Measurements from ENCODE around the gene KRI1. TPM values are rescaled to one million over a fixed set of nuclear protein-coding genes. Genes with fewer than 3 reads are reported as not detected.
A peak's percentile ranks its signal among the peaks of the same experiment; 100 is the strongest.

The KRI1 gene
- total RNA-seq = 10 to 100 TPM; 13.6 to 21.1 (median 16.1) TPM
- 10 to 100 TPM in 2 of 3 donors, 1 to 10 TPM in 1; 7.2 to 28.9 (median 11.4) TPM for polyA plus RNA-seq

DNA sequence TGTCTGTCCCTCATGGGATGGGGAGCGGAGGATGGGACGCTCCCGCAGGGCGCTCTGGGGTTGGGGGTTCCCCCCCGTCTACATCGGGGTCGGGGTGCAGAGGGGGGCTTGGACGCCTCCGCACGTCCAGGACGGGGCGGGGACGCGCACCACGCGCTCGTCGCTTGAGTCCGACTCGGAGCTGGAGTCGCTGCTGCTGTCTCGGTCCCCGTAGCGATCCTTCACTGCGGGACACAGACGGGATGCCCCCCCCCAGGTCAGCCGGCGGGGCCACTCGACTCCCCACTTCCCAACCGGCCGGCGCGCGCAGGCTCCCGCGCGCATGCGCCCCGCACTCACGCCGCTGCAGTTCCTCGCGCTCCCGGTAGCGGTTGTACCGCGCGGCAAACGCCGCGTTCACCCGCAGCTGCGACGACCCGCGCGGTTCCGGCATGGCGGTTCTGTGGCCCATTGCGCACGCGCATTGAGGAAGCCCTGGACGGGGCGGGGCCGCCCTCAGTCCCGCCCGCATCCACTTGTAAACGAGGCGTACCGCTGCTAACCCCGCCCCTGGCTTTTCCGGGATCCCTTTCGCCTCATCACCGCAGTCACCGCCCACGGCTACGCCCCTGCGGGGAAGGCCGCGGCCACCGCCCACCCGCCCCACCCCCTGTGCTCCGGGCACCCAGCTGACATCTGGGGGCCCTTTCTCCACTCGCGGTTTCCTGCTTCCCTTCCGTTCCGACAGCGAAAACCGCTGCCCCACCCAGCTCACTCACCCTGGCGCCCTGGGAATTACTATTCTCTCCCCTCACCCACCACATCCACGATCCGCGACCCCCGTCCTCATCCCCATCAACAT, at the start of gene KRI1:
Gene KRI1, minus strand, starts transcription at position 444 of the 841 bp plus-strand sequence. Its CDS starts 11 bp downstream, at position 433.
- 1% methylated on average over 94 of the region's 94 CpGs for WGBS, 2 donors
- H3K36me3 ChIP-seq = peaks cover 0 to 11% (median 3%) of the 10 kb centered on the region in 4 donors

DNA sequence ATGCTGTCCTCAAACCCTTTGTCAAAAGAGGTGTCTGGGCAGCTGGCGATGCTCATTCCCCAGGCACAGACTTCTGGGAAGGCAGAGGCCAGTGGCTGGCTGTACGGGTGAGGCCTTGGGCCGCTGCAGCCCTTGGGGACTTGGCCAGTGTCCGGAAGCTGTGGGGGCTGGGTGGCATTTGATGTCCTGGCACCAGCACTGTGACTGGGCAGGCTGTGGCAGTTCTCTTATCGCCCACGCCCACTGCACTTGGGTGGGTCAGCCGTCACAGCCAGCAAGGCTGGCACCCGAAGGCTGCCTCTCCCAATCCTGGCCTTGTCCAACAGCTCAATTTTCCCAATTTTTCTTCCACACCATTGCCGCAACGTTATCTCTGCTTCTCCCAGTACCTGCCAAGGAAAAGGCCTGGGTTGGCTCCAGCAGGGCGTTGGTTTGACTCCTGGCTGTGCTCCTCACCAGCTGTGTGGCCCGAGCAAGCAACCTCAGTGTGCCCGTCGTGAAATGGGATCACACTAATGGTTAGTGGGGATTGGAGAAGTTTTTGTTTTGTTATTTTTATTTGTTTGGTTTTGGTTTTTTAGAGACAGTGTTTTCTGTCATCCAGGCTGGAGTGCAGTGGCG, 46.8 kb upstream of the KRI1 start:
- TF ChIP-seq EP300 (IDR thresholded peaks at IDR 0.05) (no peak), POLR2AphosphoS5 (IDR thresholded peaks at IDR 0.05) (peak in 1 of 4 donors; percentile 23), POLR2A (IDR thresholded peaks at IDR 0.05) (peak in 1 of 2 donors; percentile 12)
- TF ChIP-seq, protein P1, sequence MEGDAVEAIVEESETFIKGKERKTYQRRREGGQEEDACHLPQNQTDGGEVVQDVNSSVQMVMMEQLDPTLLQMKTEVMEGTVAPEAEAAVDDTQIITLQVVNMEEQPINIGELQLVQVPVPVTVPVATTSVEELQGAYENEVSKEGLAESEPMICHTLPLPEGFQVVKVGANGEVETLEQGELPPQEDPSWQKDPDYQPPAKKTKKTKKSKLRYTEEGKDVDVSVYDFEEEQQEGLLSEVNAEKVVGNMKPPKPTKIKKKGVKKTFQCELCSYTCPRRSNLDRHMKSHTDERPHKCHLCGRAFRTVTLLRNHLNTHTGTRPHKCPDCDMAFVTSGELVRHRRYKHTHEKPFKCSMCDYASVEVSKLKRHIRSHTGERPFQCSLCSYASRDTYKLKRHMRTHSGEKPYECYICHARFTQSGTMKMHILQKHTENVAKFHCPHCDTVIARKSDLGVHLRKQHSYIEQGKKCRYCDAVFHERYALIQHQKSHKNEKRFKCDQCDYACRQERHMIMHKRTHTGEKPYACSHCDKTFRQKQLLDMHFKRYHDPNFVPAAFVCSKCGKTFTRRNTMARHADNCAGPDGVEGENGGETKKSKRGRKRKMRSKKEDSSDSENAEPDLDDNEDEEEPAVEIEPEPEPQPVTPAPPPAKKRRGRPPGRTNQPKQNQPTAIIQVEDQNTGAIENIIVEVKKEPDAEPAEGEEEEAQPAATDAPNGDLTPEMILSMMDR (IDR thresholded peaks at IDR 0.05) = no peak
- Histone ChIP-seq H3K27ac (peak overlapping the region; percentile 20 to 60 (median 34)), H3K36me3 (no peaks in the 10 kb centered on the region), H3K4me1 (no peaks in the 10 kb centered on the region), H3K9me3 (no peaks in the 10 kb centered on the region), H3K4me3 (no peak overlapping the region), H3K27me3 (no peaks in the 10 kb centered on the region)
- 29 to 74% methylated on average over 15 of the region's 15 CpGs for WGBS, 2 donors
- no peak for DNase-seq
- intact Hi-C loops (cut with DNase I) = no loop called here

More for the DNA sequence above, at the start of gene KRI1:
- H3K4me1 ChIP-seq = peaks cover 0 to 46% (median 39%) of the 10 kb centered on the region in 4 donors
- DNase-seq = peak; percentile 99
- TF ChIP-seq, protein P1 (IDR thresholded peaks at IDR 0.05) = peak in 1 of 4 experiments; percentile 39
- peak in 1 of 4 donors; percentile 40 for TF ChIP-seq EP300 (IDR thresholded peaks at IDR 0.05)
- TF ChIP-seq POLR2A (IDR thresholded peaks at IDR 0.05) = peak; percentile 77 to 83
- peak; percentile 89 to 96 (median 93) for TF ChIP-seq POLR2AphosphoS5 (IDR thresholded peaks at IDR 0.05)
- intact Hi-C loops (cut with DNase I) = loop anchor here (5.0 kb wide), 1 partner anchor 163 kb away; the partner anchor contains the start of gene CDC37
- no peaks in the 10 kb centered on the region for H3K9me3 ChIP-seq
- no peaks in the 10 kb centered on the region for H3K27me3 ChIP-seq
- H3K4me3 ChIP-seq = peak within 1 kb of the TSS; percentile 61 to 95 (median 84)
- H3K27ac ChIP-seq = peak within 1 kb of the TSS; percentile 82 to 94 (median 90)

DNA sequence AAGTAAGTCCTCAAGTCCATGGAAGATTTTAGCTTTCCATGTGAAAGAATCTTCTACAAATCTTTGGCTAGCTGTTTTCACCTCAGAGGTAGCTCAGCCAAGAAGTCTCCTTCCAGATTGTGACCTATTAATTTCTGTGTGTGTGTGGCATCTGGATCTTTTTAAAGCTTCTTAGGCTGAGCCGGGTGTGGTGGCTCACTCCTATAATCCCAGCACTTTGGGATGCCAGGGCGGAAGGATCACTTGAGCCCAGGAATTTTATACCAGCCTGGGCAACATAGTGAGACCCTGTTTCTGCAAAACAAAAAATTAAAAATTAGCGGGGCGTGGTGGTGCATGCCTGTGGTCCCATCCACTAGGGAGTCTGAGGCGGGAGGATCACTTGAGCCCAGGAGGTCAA, 46.1 kb upstream of the KRI1 start:
- H3K9me3 ChIP-seq = no peaks in the 10 kb centered on the region
- WGBS, 2 donors = 85 to 90% methylated on average over 5 of the region's 5 CpGs
- TF ChIP-seq POLR2A (IDR thresholded peaks at IDR 0.05) = no peak
- no peak for TF ChIP-seq POLR2AphosphoS5 (IDR thresholded peaks at IDR 0.05)
- TF ChIP-seq EP300 (IDR thresholded peaks at IDR 0.05) = no peak
- TF ChIP-seq, protein P1 (IDR thresholded peaks at IDR 0.05) = no peak
- H3K36me3 ChIP-seq = no peaks in the 10 kb centered on the region
- no peak overlapping the region for H3K4me3 ChIP-seq
- intact Hi-C loops (cut with DNase I) = no loop called here
- H3K27ac ChIP-seq = peak overlapping the region in 1 of 4 donors; percentile 2
- no peak for DNase-seq
- no peaks in the 10 kb centered on the region for H3K27me3 ChIP-seq
- no peaks in the 10 kb centered on the region for H3K4me1 ChIP-seq

DNA sequence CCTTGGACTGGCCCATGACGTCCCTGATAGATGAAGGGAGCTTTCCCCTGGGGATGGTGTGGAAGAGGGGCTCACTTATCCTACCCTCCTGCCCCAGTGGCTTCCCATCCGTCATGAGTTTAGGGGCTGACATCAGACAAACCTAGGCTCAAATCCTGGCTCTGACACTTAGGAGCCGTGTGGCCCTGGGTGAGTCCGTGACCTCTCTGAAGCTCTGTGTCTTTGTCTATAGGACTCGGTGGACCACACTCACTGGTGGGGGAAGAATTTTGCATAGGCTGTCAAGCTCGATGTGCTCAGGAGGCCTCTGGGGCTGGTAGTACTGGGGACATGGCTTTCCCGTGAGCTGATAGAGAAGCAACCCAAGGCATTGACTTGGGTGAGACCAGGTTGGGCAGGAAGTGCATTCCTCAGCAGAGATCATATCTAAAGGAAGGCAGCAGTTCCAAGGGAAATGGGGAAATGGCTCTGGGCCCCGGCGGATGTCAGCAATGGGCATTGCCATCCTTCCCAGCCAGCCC, 38.7 kb upstream of the KRI1 start:
- DNase-seq = no peak
- Histone ChIP-seq H3K4me1 (peaks cover 0 to 18% (median 13%) of the 10 kb centered on the region in 4 donors), H3K27me3 (no peaks in the 10 kb centered on the region), H3K4me3 (no peak overlapping the region), H3K27ac (peak overlapping the region; percentile 82 to 92 (median 86)), H3K9me3 (no peaks in the 10 kb centered on the region), H3K36me3 (no peaks in the 10 kb centered on the region)
- TF ChIP-seq, protein P1 (IDR thresholded peaks at IDR 0.05) = no peak
- TF ChIP-seq POLR2AphosphoS5 (IDR thresholded peaks at IDR 0.05) (peak in 1 of 4 donors; percentile 15), POLR2A (IDR thresholded peaks at IDR 0.05) (no peak), EP300 (IDR thresholded peaks at IDR 0.05) (no peak)
- intact Hi-C loops (cut with DNase I) = no loop called here
- WGBS, 2 donors = 49 to 82% methylated on average over 9 of the region's 9 CpGs
